LHCN-M2 (cell line): ENCODE results near the gene LRRC31. TPM values are rescaled to one million over a fixed set of nuclear protein-coding genes. Genes with fewer than 3 reads are reported as not detected.

ENCODE experiments used
- DNase-seq: peaks from one replicate; pipeline ENCODE4 v3.0.0-alpha.2; 2012; ENCODE audit warnings: low read depth
- total RNA-seq: library from RNA; depleted of rRNA; stranded (reverse); fragments of >200 nt; gene quantifications from 2 replicates; pipeline ENCODE4 v1.2.3, GENCODE V29; 2014

Gene LRRC31
- total RNA-seq, 1 experiment from 2014 or later = not detected

DNA sequence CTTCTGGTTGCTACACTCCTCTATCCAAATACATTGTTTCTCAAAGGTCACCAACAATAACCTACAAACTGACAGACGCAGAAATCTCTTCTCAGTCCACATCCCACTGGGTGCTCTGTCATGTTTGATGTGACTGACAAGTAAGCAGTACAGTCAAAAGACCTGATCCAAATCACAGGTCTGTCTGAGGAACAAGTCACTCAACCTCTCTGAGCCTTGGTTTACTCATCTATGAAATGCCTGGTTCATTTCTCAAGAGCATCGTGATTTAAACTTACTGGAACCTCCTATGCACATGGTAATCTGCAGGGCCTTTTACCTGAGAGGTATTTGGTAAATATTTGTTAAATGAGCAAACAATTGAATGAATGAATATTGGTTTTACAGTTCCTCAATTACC is 5.5 kb downstream of the LRRC31 start:
- DNase-seq = no peak

DNA sequence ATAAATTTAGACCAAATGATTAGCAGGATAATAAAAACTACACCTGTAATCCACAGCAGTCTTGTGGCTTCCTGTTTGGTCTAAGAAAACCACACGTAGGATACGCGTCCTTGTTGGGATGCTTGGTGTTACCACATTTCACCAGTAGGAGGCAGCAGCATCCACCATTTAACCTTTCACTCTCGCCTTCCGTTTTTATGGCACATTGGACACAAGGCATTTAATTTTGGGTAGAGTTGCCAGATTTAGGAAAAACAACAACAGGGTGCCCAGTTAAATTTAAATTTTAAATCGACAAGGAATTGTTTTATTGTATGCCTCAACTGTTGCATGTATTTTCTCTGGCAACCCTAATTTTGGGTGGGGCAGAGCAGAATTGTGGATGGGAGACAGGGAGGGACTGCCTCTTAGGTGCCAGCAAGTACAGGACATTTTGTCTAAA is 6.3 kb downstream of the LRRC31 start:
- DNase-seq = peak; percentile 61

DNA sequence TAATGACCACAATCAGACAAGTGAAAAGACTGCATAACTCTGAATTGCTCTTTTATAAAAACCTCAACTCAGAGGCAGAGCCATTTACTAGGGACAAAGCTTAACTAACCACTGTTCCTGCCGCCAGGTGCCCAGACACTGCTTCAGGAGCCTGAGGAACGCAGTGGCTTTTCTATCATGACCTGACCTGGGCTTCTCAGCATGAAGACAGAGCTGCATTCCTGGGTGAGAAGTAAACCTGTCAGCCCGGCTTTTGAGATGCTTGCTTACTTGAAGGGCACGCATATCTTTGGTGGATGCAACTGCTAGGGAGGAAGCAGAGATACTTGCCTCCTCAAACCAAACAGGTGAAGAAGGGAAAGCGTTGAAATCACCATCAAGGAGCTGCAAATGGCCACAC is 7.9 kb downstream of the LRRC31 start:
- DNase-seq = no peak

DNA sequence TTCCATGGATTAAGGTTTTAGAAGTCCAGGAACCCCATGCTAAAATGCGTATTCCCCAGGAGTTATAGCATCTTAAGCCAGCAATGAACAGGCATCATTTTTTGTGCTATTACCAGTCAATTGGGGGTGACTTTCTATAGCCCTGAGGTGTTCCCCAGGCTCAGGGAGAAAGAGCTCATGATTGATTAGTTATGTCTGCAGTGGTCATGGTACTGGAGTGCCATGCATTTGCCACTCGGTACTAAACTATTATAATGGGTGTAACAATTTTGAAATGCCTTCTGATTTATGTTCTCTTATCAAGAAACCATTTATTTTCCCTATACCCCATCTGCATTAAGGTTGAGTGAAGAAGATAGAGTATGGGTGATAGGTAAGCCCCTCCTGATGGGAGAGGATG is 11.9 kb downstream of the LRRC31 start:
- no peak for DNase-seq

DNA sequence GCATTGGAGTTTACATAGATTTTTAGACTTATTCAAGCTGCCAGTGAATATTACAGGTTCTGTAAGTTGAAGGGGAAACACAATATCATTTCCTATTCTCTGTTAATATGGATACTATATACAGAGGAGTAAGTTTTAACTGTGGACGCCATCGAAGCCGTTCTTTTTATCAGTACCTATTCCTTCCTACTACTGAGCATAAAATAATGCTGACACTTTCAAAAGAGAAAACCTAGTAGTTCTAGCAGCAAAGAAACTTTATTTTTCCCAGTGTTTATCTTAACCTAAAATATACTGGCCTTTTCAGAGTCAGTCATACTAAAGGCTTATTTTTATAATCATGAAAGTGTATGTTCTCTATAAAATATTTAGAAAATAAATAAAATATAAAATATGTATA is 14.2 kb downstream of the LRRC31 start:
- DNase-seq = no peak

DNA sequence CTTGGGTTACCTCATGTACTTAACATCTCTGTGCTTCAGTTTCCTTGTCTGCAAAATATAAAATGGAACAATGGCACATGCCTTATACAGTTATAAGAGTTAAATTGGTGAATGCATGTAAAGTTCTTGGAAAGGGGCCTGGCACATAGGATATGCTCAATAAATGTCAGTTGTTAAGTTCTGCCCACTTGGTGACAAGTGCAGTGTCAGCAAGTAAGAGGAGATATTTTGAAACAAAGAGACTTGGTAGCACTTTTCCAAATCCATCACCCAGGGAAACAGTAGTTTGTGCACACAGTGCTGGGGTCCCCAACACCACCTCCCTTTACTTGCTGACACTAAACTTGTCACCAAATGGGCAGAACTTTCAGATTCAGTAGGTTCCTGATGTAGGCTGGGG is 19.1 kb downstream of the LRRC31 start:
- DNase-seq = no peak

DNA sequence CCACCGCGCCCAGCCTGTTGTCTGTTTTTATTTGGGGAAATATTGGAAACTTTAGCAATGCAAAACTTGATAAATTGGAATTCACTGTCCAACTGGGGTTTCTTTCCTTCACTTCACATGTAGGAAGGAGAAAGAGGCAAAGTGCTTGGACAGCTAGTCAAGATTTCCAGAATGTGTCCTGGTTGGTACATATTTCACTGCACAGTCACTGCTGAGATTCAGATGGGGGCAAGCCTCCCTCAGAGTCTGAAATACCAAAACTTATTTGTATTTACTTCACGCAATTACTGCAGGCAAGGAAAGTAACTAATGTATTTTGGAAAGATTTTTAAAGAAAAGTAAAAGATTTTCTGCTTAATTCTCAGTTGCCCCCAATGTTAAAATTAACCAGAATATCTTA is 21.0 kb downstream of the LRRC31 start:
- no peak for DNase-seq

DNA sequence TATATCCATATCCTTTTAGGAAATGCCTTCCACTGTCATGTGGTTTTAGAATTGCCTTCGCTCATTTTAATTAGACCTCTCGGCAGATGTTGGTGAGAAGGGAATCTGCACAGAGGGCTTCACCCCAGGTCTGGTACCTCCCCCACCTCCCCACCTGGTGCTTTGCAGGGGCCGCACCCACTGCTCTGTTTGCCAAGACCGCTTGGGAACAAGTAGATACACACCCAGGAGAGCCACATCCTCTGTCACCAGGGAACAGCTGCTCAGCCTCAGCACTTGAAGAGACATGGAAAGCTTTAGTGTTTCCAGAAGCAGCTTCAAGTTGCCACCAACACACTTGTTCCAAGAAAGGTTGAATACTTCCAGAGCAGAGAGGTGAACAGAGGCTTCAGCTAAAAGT is 21.8 kb downstream of the LRRC31 start:
- peak; percentile 23 for DNase-seq

DNA sequence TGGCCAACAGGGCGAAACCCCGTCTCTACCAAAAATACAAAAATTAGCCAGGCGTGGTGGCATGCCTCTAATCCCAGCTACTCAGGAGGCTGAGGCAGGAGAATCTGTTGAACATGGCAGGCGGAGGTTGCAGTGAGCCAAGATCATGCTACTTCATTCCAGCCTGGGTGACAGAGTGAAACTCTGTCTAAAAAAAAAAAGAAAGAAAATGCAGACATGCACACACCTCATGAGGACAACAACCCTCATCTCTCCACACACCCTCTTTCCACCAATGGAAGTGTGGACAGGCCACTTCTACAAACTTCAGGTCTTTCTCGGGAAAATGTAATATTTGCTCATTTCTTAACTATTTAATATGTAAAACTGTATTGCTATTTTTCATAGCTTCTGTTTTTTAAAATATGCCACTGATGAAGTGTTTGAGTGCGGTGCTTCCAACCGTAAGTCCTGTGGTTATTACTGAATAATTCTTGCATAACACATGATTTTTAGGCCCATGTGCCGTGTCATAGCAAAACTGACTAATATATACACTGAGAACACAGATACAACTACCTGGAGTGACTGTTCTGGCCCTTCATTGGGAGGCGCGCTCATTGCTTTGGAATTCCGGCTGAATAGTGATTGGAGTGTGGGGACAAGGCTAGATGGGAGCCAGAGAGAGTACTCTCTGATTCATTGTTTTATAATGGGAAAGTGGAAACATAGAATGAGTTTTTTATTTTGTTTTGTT is 23.1 kb downstream of the LRRC31 start:
- peak; percentile 57 for DNase-seq

DNA sequence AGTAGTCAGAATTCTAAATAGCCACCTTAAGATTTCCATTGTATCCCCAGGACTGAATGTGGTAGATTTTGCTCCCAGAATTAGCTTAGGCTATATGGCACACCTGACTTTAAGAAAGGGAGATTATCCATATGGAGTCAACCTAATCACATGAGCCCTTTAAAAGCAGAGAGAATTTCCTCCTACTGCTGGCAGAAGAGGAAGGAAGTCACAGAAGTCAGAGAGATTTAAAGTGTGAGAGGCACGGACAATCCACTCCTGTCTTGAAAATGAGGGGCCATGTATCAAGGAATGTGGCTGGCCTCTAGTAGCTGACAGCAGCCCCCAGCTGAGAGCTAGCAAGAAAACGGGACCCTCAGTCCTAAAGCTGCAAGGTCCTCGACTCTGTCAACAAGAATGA is 26.8 kb downstream of the LRRC31 start:
- no peak for DNase-seq

DNA sequence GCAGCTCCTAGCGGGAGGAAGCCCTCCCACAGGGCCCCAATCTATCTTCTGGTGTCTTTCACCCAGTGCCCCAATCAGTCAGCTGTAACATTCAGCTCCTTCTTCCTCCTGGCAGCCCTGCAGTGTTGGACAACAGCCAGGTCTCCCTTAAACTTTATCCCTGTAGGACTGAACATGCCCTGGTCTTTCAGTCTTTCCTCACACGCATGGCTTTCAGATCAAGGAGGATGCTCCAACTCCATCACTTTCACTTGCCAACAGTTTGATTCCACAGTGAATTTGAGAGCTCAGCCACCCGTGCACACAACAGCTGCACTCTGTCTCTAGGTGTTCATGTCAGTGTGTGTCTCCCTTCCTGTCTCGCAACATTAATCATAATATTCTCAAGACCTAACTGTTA is 28.6 kb downstream of the LRRC31 start:
- DNase-seq = no peak

DNA sequence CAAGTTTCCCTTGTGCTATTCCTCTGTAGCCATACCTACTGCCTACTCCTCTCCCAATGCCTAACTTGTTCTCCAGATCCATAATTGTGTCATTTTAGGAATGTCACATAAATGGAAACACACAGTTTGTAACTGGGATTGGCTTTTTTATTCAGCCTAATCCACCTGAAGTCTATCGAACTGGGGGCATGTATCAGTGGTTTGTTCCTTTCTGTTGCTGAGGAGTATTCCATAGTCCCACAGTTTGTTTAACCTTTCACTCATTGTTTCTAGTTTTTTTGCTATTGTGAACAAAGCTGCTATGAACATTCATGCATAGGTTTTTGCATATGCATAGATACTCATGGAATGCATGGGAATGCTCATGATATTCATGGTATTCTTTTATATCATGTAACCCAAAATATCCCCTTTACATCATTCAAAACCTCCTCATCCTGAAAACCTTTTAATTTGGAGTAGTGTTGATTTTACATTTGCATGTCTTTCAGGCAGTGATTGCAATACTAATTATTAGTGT is 31.2 kb downstream of the LRRC31 start:
- DNase-seq = no peak

DNA sequence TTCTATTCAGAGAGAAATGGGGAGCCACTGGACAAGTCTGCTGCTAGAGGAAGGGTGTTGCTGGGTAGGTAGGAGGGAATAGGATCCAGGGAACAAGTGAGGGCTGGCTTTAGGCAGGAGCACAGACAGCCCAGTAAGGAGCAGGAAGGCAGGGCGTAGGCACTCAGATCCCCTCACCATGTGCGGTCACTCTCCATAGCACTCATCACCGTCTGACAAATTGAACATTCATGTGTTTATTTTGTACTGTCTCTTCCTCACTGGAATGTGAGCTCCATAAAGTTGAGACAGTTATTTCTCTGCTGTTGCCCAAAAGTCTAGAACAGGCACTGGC is 32.8 kb downstream of the LRRC31 start:
- no peak for DNase-seq

DNA sequence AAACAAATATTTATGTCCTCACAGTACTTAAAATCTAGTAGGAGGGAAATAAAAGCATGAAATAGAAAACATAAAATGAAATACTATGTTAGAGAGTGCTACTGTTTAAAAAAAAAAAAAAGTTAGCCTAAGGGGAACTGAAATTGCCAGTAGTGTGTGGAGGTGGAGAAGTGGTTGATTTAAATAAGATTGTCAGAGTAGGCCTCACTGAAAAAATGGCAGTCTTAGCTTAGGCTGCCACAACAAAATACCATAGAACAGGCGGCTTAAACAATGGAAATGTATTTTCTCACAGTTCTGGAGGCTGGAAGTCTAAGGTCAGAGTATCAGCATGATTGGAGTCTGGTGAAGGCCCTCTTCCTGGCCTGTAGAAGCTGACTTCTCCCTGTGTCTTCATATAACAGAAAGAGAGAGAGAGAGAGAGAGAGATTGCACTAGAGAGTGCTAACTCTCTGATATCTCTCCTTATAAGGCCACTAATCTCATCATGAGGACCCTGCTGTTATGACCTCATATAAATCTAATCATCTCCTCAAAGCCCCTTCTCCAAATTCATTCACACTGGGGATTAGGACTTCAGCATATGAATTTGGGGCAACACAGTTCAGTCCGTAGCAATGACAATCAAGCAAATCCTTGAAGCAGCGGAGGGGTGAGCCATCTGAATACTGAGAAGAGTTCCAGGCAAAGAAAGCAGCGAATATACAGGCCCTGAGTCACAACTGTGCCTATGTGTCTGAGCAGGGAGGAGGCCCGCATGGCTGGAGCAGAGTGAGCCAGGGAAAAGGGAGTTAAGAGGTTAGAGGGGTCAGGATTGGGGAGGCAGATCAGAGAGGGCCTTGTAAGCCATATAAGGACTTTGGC is 33.4 kb downstream of the LRRC31 start:
- no peak for DNase-seq

DNA sequence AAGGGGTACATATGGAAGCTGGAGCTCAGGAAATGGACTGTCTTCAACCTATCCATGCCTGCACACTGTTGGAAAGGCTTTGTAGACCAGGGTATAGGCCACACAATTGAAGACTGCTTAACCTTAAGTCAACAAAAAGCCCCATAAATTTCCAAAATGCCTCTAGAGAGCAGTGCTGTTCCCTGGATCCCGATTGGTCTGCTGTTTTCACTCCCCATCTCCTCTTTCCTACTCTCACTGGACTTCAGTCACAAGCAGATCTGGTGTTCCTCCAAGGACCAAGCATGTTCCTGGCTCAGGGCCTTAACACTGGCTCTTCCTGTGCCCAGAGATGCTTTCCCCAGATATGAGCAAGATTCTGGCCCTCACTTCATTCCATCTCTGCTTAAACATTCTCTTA is 34.2 kb downstream of the LRRC31 start:
- DNase-seq = no peak

DNA sequence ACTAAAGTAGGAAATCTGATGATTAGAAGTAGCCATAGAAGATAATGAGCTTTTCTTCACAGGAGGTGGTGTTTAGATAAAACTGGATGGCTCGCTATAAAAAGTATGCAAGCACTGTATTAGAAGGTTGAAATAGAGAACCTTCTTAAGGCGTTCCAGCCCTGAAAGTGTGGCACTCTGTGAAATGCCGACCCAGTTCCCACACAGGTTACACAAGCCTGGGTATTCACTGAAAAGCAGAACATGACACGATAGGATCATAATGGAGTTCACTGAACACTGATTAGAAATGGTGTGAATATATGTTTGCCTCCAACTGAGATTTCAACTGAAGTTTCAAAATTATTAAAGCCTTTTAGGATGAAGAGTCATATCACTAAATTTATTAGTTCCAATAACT is 42.0 kb downstream of the LRRC31 start:
- no peak for DNase-seq

DNA sequence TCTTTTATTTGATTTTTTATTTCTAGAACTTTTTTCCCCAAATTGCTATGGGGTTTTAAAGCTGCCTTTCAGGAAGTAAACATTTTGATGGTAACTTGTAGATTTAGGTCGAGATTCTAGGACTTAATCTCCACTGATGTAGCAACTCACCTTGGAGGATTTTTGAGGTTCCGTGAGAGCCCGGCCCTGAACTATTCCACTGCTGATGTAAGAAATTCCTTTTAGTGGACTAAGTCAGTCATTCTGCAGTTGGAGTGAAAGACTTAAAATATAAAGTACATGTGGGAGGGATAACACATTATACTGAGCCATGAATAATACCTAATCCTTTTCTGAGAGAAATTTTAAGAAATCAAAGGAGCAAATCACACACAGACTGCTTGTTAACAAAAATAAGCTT is 44.4 kb downstream of the LRRC31 start:
- DNase-seq = no peak

DNA sequence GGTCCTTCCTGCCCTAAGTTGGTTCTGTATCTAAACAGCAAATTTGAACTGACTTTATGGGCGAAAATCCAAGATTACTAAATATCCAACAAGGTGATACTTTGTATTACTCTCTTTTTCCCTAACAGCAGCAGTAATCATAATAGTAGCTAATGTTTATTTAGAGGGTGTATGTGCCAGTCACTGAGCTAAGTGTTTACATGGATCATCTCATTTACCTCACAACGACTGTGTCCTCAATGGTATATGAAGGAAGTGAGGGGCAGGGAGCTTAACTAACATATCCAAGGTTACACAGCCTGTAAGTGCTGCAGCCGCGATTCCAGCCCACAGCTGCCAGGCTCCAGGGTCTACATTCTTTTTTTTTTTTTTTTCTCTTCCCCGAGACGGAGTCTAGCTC is 46.8 kb downstream of the LRRC31 start:
- no peak for DNase-seq

DNA sequence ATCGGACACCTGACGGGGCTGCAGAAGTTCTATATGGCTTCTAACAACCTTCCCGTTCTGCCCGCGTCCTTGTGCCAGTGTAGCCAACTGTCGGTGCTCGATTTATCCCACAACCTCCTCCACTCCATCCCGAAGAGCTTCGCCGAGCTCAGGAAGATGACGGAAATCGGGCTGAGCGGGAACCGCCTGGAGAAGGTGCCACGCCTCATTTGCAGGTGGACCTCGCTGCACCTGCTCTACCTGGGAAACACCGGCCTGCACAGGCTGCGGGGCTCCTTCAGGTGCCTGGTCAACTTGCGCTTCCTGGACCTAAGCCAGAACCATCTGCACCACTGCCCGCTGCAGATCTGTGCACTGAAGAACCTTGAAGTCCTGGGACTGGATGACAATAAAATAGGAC is 47.2 kb downstream of the LRRC31 start:
- no peak for DNase-seq

DNA sequence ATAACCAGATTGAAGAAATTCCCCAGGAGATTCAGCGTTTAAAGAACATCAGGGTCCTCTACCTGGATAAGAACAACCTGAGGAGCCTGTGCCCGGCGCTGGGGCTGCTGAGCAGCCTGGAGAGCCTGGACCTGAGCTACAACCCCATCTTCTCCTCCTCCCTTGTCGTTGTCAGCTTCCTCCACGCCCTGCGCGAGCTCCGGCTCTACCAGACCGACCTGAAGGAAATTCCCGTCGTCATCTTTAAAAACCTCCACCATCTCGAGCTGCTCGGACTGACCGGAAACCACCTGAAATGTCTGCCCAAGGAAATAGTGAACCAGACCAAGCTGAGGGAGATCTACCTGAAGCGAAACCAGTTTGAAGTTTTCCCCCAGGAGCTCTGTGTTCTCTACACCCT is 47.6 kb downstream of the LRRC31 start:
- no peak for DNase-seq

DNA sequence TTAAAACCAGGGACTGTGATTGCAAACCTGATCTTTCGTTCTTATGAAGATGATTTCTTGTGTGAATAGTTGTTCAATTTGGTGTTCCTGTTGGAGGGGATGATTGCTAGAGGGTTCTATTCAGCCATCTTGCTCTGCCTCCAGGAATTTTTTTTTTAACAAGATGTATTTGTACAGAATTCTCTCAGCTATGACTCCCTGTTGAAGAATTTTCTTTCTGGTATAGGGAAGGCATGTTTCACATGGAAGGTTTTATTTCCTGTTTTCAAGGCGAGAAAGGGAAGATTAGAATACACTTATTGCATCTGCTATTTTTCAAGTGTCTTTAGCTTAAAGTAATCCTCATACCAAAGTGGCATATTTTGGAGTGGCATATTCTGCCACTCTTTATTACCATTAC is 51.4 kb downstream of the LRRC31 start:
- peak; percentile 26 for DNase-seq

DNA sequence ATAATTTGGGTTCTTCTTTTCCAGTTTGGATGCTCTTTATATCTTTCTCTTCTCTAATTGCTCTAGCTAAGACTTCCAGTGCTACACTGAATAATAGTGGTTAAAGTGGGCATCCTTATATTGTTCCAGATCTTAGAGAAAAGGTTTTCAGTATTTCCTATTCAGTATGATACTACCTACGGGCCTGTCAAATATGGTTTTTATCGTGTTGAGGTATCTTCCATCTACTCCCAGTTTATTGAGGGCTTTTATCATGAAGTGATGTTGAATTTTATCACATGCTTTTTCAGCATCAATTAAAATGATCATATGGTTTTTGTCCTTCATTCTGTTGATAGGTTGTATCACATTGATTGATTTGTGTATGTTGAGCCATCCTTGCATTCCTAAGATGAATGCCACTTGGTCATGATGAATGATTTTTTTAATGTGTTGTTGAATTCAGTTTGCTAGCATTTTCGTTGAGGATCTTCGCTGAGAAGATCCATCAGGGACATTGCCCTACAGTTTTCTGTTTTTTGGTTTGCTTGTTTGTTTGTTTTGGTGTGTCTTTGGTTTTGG is 54.1 kb downstream of the LRRC31 start:
- no peak for DNase-seq
